ENCODE results near the gene EPHA2. TPM values are rescaled to one million over a fixed set of nuclear protein-coding genes. Genes with fewer than 3 reads are reported as not detected.

Gene EPHA2
- total RNA-seq, 1 donor from 2014 or later: 197 TPM

DNA sequence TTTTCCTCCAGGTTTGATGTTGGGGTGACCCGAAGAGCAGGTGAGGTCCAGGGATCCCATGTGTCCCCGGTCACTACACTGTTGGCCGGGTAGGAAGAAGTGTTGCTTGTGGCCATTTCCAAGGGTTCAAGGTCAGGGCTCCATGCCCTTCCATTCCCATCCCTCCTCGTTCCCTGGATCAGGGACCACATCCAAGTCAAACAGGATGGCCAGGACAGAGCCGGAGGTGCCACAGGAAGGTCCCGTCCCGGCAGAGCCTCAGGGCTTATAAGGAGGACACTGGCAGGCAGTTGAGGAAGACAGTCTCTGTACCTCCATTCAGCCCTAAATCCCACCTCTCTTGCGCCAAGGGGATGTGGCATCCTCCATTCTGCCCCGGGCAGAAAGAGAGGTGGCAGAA is 60.4 kb downstream of the EPHA2 start:
- no peak for DNase-seq (ENCODE audit: extremely low read depth, low read depth, low spot score)

DNA sequence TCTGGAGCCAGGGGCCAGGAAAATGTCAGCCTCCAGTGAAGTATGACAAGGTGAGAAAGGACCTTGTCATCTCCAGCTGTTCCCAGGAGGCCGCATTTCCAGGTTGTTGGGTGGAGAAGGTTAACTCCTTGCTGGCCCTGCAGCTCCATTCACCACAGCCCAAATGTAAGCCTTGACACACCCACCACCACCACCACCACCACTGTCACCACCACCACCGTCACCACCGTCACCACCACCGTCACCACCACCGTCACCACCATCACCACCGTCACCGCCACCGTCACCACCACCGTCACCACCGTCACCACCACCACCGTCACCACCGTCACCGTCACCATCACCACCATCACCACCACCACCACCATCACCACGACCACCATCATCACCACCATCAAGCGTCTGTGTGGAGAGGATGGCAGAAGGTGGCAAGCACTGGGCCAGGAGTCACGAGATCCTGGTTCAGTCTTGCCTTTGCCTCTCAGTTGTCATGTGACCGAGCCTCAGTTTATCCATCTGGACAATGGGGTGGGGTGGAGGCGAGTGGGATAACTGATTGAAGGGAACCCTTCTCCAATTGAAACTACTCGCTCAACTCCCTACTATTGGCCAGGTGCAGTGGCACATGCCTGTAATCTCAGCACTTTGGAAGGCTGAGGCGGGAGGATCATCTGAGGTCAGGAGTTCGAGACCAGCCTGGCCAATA is 61.3 kb downstream of the EPHA2 start:
- DNase-seq (ENCODE audit: extremely low read depth, low read depth, low spot score): no peak

DNA sequence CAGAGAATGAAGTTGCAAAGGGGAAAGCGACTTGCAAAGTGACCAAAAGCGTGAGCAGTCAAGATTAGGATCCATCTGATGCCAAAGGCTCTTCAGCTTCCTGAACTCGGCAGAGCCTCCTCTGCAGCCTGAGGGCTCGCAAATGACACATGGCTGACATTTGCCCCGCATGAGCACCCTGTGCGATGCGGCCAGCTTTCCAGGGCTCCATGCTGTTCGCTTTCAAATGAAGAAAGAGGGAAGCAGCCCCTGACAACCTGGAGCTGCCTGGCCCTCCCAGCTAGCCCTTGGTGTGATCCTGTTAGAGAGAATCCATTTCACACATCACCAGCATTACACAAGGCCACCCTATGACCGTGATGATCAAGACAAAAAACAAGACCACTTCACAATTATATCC is 62.3 kb downstream of the EPHA2 start:
- no peak for DNase-seq (ENCODE audit: extremely low read depth, low read depth, low spot score)

DNA sequence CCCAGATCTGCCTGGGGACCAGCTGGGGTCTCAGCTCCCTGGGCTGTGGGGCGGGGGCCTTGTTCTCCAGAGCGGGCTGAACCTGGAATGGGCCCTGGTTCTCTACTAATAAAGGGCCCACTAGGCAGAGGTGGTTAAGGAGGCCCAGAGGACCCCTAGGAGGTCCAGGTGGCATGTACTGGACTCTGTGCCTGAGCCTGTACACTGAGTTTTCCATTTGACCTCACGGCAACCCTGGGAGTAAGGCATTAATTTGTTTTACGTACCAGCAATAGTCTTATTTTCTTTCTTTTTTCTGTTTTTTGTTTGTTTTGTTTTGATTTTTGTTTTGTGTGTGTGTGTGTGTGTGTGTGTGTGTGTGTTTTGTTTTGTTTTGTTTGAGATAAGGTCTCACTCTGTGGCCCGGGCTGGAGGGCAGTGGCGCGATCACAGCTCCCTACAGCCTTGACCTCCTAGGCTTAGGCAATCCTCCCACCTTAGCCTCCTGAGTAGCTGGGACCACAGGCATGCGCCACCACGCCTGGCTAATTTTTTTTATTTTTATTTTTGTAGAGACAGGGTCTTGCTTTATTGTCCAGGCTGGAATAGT is 62.9 kb downstream of the EPHA2 start:
- no peak for DNase-seq (ENCODE audit: extremely low read depth, low read depth, low spot score)

DNA sequence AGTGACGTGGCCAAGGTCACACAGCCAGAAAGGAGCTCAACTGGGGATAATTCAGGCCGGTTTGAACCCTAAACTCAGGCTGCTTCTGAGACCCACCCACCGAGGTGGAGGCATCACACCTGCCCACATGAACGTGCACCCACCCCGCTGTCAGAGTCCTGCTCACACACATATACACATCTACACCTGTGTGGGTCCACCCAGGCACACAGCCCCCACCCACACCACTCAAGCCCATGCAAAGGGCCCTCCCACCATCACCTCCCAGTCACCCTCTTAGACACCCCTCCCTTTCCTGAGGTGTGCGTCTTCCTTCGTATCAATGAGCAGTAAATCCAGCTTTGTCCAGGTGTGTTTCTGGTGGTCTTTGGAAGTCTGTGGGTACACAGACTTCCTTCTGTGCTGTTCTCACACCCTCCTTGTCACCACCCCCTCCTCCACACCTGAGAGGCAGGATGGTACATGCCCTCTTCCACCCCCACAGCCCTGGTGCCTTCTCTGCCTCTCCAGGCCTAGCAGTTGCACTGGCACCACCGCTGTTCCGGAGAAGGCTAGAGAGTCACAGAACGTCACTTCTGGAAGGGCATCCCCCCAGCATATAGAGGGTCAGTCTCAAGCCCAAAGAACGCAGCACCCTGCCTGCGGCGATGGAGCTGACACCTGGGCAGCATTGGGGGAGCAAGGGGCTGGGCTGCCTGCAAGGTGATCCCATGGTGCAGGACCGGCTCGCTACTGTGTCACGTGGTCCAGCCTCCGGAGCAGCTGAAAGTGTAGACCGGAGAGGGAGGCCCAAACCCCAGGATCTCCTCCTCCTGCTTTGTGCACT is 63.6 kb downstream of the EPHA2 start:
- no peak for DNase-seq (ENCODE audit: extremely low read depth, low read depth, low spot score)

DNA sequence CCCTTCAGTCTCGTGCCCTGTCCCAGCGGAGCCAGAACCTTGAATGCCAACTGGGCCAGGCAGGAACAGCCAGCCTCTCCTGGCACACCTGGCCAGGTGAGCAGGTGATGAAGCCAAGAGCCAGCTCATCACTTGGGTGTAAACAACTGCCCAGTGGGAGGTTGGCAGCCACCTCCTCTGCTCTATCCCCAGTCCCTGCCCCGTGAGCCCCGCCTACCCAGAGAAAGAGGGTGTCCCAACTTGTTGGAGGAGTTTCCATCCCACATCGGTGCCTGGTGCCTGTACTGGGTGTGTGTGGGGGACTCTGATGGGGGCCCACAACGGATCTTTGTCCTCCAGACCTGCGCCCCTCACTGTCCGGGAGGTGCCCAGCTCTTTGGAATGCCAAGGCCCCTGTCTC is 64.6 kb downstream of the EPHA2 start:
- no peak for DNase-seq (ENCODE audit: extremely low read depth, low read depth, low spot score)

DNA sequence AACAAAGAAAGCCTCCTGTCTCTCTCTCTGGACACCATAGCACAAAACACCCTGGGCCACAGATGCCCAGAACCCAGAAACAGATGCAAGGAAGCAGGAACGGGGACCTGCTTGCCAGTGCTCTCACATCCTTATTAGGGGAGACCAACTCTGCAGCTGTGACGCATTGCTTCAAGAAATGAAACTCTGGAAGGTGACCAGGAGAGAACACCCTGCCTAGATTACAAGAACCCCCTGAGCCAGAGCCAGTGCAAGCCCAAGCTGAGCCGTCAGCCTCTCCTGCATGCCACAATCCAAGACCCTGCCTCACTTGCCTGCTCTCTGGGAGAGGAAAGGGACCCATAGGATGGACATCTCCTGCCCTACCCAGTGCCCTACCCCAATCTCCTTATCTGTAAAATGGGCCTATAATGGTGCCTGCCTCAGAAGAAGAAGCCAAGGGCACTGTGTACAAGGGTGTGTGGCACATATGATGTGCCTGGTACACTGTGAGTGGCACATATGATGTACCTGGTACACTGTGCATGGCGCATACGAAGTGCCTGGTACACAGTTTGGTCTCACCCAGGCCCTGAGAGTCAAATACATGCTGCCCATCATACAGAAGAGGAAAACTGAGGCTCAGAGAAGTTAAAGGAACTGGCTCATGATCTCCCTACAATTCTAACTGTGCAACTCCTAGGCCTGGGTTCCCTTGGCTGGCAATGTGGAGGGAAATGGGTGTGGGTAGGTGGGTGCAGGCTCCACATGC is 65.6 kb downstream of the EPHA2 start:
- DNase-seq (ENCODE audit: extremely low read depth, low read depth, low spot score): no peak

DNA sequence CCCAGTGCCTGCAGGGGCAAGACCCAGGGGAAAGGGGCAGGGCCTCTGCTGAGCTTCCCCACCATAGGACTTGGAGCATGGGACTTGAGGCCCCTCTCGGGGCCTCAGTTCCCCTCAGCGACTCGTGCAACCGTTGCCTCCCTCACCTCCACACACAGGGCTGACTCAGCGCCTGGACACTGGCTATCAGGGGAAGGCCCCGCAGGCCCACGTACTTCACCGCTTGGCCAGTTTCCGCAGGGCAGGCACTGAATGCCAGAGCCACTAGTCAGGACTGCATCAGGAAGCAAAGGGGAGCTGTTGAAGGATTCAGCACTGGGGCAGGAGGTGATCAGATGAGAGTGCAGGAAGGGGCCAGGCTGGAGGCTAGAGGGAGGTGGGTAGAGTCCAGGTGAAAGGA is 66.9 kb downstream of the EPHA2 start:
- no peak for DNase-seq (ENCODE audit: extremely low read depth, low read depth, low spot score)

DNA sequence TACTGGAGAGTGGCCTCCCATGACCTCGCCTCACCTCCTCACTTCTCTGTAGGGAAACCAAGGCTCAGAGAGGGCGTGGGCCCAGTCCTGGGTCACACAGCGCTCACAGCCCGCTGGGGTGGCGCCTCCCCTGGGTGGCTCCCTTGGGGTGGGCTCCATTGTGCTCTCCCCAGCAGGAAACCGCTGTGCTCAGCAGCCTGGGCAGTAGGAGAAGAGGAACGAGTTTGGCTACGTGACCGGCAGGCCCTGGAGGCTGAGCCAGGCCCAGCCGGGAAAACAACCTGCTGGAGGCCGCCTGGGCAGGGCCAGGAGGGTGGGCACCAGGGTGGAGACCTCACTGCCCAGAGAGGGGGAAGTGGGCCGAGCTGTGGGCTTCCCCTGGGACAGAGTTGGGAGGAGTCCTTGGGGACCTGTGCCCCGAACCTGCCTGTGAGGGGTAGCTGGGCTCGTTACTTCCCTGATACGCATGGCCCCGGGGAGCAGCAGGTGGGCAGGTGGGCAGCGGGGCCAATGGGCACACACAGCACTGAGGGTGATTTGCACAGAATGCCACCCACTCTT is 67.4 kb downstream of the EPHA2 start:
- DNase-seq (ENCODE audit: extremely low read depth, low read depth, low spot score): no peak

- no peak for DNase-seq (ENCODE audit: extremely low read depth, low read depth, low spot score)
Measured at GRCh38 chr1:16087733-16088132, 68.1 kb downstream of the EPHA2 start.

GRCh38 chr1:16085522-16085921 is 70.3 kb downstream of the EPHA2 start:
- no peak for DNase-seq (ENCODE audit: extremely low read depth, low read depth, low spot score)

- no peak for DNase-seq (ENCODE audit: extremely low read depth, low read depth, low spot score)
Measured at GRCh38 chr1:16083486-16083885, 72.4 kb downstream of the EPHA2 start.

GRCh38 chr1:16082283-16083038 is 73.4 kb downstream of the EPHA2 start:
- peak; percentile 31 for DNase-seq (ENCODE audit: extremely low read depth, low read depth, low spot score)

DNA sequence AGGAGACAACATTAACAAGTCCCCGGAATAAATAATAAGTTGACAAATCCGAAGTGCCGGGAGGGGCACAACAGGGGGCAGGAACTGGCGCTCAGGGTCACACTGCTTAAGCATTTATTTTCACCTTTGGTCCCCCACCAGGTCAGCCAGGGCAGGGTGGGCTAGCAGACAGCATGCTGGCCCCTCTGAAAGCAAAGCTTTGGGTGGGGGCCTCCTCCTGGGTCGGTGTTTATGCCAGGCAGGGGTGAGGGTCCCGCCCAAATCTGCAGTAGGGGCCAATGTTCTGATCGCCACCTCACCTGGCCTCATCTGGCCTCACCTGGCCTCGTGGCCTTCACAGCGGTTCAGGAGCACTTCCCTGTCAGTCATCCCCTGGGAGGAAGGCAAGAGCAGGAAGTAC is 74.2 kb downstream of the EPHA2 start:
- DNase-seq (ENCODE audit: extremely low read depth, low read depth, low spot score): no peak

GRCh38 chr1:16080422-16081150 is 75.3 kb downstream of the EPHA2 start:
- DNase-seq (ENCODE audit: extremely low read depth, low read depth, low spot score): no peak

- no peak for DNase-seq (ENCODE audit: extremely low read depth, low read depth, low spot score)
Measured at GRCh38 chr1:16078925-16079656, 76.8 kb downstream of the EPHA2 start.

DNA sequence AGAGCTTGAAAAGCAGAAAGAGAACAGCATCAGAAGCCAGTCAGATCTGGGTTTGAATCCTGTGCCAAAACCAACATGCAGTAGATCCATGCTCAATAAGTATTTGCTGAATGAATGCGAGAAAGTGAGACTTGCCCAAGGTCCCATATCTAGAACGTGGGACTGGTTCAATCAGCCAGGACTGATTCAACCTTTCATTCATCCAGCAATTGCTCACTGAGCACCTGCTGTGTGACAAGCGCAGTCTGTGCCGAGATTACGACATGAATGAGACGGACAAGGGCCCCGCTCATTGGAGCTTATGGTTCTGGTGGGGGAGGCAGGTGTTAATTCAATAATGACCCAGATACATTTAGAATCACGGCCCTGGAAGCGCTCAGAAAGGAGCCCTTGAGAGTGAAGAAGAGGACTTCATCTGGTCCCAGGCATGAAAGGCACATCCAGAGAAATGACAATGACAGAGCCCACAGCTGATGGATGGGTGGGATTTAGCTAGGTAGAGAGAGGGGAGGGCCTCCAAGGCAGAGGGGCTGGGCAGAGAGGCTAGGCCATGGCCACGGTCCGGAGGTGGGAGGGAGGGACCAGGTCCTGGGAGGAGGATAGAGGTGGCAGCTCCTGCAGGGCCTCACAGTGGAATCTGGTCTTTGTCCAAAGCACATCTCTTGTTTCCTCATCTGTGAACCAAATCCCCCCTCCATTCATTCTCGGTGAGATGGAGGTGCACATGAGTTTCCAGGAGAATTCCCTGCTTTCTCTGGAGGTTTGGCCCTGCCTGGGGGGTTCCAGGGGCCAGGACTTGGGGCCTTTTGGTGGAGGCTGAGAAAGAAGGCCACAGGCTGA is 78.2 kb downstream of the EPHA2 start:
- DNase-seq (ENCODE audit: extremely low read depth, low read depth, low spot score): no peak

DNA sequence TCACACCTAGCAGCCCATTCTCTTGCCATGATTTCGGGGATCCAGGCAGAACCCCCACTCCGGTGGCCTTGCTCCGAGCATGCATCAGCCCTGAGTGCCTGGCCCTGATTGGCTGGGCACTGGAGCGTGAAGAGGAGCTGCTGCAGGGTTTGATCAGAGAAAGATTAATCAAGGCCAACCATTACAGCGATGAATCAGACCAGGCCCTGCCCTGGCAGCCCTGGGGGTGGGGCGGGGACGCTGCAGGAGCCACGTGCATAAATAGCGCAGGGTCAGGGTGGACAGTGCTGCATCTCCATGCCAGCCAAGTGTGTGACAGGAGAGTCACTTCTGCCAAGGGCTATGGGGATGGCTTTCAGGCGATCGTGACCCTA is 79.0 kb downstream of the EPHA2 start:
- DNase-seq (ENCODE audit: extremely low read depth, low read depth, low spot score): no peak
